Measurements from ENCODE around the gene GLE1.

Gene GLE1, protein sequence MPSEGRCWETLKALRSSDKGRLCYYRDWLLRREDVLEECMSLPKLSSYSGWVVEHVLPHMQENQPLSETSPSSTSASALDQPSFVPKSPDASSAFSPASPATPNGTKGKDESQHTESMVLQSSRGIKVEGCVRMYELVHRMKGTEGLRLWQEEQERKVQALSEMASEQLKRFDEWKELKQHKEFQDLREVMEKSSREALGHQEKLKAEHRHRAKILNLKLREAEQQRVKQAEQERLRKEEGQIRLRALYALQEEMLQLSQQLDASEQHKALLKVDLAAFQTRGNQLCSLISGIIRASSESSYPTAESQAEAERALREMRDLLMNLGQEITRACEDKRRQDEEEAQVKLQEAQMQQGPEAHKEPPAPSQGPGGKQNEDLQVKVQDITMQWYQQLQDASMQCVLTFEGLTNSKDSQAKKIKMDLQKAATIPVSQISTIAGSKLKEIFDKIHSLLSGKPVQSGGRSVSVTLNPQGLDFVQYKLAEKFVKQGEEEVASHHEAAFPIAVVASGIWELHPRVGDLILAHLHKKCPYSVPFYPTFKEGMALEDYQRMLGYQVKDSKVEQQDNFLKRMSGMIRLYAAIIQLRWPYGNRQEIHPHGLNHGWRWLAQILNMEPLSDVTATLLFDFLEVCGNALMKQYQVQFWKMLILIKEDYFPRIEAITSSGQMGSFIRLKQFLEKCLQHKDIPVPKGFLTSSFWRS

DNA sequence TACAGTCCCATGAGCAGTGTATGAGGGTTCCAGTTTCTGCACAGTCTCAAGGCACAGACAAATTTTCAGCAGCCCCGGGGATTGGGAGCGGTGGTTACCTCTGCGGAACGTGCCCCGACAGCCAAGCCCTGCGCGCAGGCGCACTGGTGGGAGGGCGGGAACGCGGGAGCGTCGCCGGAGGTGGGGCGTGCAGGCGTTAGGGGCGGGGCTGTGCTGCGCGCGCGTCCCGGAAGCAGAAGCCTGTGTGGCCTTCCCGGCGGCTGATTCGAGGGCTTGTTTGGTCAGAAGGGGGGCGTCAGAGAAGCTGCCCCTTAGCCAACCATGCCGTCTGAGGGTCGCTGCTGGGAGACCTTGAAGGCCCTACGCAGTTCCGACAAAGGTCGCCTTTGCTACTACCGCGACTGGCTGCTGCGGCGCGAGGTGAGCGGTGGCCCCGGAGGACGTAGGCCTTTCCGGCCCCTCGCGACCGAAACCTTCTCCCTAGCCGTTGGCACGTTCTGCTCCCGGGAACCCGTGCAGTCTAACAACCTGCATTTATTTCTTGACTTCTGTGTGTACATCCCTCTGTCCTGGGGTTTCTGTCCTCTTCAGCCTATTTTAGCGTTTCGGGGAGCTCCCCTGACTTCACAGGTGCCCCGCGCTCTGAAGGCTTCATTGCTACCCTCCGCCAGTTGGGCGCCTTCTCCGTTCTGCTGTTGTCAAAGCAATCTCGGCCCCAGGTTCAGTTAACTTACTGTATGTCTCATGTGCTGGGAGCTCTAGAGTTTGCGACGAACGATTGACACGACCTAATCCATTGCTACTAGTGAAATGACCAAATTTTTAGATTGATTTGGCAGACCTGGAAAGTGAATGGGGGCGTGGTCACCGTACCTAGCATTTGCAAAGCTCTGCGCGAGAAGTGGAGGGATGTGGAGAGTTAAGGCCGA is at the start of gene GLE1:
TSS of gene GLE1 (plus strand) at position 235 of the 929 bp plus-strand sequence. CDS start at position 322, 87 bp downstream.
- peak; percentile 68 for DNase-seq (ENCODE audit: low read depth)

DNA sequence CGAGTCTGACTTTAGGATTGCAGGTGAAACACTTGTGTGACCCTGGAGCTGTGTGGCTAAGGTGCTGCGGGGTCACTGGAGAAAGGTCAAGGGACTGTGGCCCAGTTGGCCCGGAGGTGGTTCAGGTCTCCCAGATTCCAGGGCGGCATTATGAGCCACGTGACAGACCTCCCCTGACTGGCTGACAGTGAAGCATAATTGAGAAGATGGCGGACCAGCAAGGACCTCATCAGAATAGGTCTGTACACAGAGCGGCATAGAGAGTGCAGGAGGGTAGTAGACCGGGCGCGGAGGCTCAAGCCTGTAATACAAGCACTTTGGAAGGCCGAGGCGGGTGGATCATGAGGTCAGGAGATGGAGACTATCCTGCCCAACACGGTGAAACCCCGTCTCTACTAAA is 49.5 kb upstream of the GLE1 start:
- no peak for DNase-seq (ENCODE audit: low read depth)

DNA sequence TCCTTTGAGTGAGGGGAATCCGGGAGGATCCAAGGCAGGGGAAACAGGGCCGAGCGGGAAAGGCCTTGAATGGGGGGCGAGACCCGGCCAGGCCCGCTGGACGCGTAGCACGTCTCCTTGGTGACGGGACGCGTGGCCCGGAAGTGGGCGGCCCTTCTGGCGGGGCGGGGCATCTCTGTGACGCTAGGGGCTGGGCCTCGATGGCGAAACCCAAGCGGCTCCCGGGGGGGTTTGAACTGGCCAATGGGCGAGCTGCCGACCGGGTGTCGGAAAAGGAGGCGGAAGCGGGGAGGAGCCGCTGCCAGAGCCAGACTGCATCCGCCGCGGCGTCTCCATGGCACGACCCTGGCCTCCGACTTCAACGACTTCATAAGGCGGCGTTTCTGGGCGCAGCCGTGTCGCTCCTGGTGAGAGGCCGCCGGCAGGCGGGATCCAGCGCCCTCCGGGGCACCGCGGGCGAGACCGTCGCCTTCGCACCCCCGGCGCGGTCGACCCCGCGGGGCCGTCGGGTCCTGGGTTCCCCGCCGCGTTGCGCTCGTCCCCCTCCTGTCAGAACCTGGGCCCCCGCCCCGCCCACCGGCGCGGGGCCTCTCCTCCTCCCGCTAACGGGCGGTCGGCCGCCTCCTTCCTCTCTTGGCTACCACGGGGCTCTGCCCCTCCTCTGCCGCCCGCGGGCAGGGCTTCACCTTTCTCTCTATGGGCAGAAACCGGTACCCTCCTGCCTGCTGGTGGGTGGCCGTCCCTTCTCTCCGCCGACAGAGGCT is 48.5 kb upstream of the GLE1 start, which contains the start of gene ODF2:
TSS of gene ODF2 (plus strand) at position 158 of the 764 bp plus-strand sequence. CDS start at position 244, 86 bp downstream.
- peak; percentile 79 for DNase-seq (ENCODE audit: low read depth)

DNA sequence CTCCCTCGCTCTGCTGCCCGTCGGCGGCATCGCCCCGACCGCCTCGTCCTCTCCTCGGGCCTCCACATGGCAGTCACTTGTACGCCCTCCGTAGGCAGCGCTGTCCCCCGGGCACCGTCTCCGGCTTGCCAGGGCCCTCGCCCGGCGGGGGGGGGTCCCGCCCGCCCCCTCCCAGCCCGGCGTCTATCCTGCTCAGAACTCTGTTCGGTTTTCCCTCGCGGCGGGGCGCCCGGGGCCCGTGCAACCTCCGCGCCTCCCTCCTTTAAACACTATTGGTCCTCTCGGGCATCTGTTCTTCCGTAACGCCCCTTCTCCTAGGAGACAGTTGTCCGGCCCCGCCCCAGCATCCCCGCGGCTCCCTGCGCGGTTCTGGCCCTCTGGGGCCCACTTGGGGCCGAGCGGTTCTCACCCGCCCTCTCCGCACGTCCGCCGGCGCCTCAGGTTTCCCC is 47.9 kb upstream of the GLE1 start:
- peak; percentile 39 for DNase-seq (ENCODE audit: low read depth)

DNA sequence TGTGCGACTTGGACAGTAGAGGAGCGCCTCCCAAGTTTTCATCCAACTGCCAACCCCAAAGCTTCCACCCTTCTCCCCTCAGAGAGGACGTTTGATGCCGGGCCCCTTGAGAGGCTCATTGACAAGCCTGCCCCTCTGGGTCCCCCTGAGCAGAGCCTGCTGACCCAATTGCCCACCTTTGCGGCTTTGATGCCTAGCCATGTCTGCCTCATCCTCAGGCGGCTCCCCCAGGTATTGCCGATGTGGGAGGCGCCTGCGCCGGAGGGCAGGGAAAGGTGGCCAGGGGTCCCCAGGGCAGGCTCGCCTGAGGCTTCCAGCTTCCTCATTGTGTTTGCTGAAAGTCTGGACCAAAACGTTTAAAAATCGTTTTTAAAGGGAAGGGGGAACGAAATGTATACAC is 47.3 kb upstream of the GLE1 start:
- DNase-seq (ENCODE audit: low read depth), result no peak

DNA sequence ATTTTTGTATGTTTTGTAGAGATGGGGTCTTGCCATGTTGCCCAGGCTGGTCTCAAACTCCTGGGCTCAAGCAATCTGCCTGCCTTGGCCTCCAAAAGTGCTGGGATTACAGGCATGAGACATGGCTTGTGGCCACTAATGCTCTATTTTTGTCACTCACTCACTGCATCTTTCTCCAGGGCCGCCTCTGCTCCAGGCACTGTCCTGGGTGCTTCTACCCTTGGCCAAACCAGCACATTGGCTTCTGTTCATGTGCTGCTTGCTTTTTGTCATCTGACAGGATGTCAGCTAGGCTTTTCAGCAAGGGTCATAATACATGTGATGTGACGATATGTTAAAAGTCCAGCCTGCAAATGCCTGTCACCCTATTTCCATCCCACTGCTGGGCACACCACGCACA is 45.5 kb upstream of the GLE1 start:
- no peak for DNase-seq (ENCODE audit: low read depth)

DNA sequence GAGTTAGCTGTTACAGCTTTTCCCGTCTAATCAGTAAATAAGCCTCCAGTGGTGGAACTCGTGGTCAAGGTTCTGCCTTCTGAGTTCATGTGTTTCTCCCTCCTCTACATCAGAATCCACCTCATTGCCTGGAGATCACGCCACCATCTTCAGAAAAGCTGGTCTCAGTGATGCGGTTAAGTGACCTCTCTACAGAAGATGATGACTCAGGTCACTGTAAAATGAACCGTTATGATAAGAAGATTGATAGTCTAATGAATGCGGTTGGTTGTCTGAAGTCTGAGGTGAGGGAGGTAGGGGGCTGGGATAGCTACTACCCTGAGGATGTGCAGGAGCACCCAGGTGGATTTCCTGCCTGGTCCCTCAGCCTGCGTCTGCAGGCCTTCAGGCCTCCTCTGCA is 35.4 kb upstream of the GLE1 start:
- DNase-seq (ENCODE audit: low read depth), result no peak

DNA sequence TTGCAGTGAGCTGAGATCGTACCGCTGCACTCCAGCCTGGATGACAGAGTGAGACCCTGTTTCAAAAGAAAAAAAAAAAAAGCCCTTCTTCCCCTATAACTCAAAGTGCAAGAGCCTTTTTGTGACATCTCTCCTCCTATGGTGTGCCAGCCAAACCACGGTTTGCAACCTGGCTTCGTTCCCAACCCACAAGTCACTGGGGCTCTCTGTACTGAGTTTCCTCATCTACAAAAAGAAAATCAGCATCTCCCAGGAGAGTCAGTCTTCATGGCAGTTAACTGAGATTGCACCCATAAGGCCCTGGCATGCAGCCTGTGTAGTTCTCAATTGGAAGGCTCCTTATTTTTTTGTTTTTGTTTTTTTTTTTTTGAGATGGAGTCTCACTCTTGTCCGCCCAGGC is 34.0 kb upstream of the GLE1 start:
- peak; percentile 8 for DNase-seq (ENCODE audit: low read depth)

DNA sequence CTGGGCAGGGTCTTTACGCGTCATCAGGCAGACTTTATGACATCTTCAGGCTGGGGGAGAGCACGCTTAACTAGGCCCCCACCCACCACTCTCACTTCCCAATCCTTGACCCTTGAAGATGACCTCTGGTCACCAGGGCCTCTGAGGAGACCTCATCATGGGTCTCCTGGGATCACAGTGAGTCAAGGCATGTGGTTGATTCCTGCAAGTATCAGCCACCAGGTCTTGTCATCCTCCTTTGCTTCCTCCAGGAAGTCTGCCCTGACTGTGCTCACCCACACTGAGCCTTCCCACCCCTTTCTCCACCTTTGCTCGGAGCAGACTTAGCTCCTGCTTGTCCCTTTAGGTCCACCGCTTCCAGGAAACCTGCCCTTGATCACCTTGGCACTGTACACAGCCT is 31.4 kb upstream of the GLE1 start:
- DNase-seq (ENCODE audit: low read depth), result no peak

DNA sequence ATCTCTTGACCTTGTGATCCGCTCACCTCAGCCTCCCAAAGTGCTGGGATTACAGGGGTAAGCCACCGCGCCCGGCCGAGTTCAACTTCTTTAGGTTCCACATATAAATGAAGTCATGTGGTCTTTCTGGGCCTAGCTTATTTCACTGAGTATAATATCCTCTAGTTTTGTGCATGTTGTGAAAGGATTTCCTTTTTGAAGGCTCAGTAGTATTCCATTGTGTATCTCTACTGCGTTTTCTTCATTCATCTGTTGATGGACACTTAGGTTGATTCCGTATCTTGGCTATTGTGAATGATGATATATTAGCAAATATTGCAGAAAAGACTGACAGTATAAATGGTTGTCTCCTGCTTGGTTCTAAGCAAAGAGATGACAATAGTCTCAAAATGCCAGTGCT is 28.7 kb upstream of the GLE1 start:
- DNase-seq (ENCODE audit: low read depth), result no peak

DNA sequence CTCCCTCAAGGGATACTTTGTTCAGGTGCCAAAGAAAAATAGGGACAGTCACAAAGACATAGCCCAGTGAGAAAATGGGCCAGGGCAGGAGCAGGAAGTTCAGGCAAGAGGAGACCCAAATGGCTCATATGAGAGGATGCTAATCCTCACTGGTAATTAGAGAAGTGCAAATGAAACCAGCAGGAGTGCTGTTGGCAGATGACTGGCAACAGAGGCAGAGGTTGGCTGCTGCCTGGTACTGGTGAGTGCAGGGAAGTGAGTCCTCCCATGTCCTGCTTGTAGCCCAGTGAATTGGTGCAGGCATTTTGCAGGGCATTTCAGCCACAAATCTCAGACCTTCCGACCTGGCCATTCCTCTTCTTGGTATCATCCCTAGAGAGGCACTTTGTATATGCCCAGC is 25.3 kb upstream of the GLE1 start:
- DNase-seq (ENCODE audit: low read depth), result no peak

DNA sequence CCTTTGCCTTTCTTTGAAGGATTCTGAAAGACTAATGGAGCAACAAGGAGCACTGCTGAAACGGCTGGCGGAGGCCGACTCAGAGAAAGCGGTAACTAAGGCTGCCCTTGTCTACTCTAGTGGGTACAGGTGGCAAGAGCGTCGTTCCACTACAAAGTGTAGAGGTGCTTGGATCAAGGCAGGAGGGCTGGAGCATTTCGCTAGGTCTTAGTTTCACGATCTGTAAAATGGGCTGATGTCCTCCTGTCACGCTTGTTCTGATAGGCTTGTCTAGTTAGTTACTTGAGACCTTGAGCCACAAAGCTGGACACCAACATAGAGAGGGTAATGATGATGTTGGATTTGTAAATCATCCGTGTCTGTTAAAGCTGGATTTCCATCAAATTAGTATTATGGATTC is 23.0 kb upstream of the GLE1 start:
- DNase-seq (ENCODE audit: low read depth), result no peak

DNA sequence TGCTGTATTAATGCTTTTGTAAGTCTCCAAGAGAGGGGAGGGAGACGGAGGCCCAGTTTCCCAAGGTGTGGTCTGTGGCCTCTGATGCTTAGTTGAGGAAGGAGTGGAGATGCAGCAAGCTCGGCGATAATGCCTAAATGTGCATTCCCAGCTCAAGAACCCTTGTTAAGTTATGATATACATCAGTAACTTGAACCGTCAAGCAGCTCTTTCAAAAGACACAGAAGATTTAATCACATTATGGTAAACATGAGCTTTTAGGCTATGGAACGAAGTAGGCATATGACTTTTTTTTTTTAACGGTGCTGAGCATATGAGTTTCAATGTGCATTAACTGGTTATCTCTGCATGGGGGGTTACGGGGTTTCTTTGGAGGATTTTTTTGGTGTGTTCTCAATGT is 22.3 kb upstream of the GLE1 start:
- no peak for DNase-seq (ENCODE audit: low read depth)

DNA sequence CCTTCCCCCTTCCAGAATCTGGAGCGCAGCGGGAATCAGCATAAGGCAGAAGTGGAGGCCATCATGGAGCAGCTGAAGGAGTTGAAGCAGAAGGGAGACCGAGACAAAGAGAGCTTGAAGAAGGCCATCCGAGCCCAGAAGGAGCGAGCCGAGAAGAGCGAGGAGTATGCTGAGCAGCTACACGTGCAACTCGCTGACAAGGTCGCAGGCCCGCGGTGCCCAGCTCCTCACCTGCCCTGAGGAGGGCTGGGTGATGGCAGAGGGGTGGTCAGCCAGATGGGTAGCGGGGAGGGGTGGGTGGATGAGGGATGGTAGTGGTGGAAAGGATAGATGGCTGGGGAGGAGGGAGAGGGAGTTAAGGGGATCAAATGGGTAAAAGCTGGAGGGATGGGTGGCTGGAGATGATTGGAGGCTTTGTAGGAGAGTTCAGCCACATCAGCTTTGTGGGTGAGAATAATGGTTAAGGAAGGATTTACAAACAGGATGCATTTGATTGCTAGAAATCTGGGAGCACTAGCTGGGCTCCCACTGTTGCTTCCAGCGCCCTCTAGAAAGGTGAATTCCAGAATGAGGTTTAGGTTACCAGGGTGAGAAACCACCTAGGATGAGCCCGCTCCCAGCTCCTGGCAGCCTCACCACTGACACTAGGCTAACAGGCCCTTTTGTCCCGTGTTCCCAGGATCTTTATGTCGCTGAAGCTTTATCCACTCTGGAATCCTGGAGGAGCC is 19.7 kb upstream of the GLE1 start:
- DNase-seq (ENCODE audit: low read depth), result no peak

DNA sequence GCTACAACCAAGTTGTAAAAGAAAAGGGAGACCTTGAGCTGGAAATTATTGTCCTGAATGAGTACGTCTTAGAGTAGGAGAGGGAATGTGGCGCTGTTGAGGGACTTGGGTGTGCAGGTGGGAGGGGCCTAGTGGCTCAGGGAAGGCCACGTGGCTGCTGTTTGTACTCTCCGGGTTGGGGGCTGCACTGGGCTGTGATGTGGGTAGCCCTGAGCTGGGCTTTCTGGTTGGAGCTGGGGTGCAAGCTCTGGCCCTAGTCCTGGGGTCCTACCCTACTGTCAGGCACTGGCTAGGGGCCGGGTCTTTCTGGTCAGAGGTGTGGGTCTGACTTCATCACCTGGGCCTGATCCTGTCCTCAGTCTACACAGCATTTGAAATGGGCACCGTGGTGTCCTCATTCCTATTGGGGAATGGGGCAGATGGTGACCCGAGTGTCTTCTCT is 19.1 kb upstream of the GLE1 start:
- DNase-seq (ENCODE audit: low read depth), result no peak

DNA sequence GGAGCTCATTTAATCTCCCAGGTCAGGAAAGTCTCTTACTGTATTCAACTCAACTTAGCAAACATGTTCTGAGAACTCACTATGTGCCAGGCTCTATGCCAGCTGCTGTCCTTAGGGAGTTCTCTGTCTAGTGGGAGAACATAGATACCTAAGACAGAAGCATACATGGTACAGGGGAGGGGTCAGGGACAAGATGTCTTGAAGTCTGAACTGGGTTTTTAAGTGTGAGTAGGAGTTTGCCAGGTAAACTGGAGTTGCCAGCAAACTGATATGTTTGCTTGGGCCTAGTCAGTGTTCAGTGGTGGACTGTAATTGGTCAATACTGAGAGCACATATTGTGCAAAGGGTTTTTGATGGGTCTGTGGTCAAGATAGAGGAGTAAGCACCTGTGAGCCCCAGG is 18.3 kb upstream of the GLE1 start:
- no peak for DNase-seq (ENCODE audit: low read depth)

DNA sequence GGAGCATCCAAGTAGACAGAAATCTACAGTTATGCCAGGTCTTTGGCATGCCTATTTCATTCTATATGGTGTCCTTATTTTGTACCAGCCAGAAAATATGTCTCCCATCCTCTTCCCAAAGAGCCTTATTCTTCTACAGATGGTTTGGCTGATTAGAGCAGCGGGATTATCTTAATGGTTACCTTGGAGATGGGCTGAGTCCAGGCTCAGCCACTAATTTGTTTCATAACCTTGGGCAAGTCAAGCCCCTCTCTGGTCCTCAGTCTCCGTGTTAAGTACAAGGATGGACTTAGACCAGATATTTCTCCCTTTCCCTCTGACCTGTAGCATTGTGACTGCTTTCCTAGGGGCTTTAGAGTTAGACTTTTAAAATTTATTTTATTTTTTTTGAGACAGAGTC is 11.1 kb upstream of the GLE1 start:
- no peak for DNase-seq (ENCODE audit: low read depth)

DNA sequence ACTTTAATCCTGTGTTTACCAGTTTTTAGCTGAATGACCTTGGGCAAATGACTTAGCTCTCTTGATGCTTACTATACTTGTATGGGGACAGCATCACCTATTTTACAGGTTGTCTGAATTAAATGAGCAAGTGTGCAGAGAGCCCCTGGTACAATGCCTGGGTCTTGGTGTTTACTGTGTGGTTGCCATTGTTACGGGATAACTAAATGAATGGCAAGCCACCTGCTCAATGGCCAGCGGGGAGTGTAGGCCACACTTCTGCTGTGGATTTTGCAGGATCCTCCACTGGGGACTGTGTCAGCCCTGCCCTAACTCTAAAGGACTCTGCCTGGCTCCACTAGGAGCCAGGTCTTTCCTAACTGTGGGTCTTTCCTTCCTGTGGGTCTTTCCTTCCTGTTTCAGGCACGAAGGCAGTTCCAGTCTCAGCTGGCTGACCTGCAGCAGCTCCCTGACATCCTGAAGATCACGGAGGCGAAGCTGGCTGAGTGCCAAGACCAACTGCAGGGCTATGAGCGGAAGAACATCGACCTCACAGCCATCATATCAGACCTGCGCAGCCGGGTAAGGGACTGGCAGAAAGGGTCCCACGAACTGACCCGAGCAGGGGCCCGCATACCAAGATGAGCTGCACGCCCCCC is 10.3 kb upstream of the GLE1 start:
- DNase-seq (ENCODE audit: low read depth), result no peak

DNA sequence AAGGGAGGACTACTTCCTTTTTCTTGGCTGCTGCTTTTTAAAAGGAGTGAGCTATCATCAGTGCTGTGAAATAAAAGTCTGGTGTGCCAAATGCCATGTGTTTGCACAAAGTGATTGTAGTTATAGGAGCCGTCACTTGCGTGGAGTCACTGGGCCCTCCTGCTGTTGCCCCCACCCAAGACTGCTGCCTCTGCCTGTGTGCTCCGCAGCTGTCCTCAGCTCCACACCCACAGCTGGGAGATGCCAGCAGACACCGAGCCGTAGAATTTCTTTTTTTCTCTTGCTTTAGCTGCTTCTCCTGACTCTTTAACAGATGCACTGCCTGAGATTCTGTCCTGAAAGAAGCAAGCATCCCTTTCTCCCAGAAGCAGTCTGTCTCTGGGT is 9.8 kb upstream of the GLE1 start:
- no peak for DNase-seq (ENCODE audit: low read depth)

DNA sequence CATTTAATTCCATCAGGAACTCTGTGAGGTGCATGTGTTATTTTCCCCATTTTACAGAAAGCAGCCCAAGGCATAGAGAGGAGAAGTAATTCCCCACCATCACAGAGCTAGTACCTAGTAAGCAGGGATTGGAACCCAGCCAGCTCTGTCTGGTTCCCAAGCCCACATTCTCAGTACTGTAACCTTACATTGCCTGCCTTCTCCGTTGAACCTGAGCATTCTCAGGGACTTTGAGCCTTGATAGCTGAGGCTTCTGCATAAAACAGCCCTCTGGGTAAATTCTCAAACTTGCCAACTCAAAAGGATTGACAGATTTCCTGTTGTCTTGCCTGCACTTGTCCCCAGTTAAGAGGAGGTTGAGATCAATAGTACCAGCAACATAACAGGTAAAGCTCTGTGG is 9.2 kb upstream of the GLE1 start:
- no peak for DNase-seq (ENCODE audit: low read depth)
